HG03045 (cell line): ENCODE measurements around the gene PPP1R36.
A peak's percentile ranks its signal among the peaks of the same experiment; 100 is the strongest.
"Not testable (repeated sequence)": the region's sequence is repeated elsewhere in the genome, so short reads cannot be mapped to it uniquely, and the experiment has no call there.

Experiments
- ATAC-seq: cut with Tn5 transposase; IDR thresholded peaks from one replicate; pipeline ENCODE4 v1.9.1; 2021; ENCODE audit warnings: mild to moderate bottlenecking, moderate library complexity; ENCODE audit not compliant: unreplicated experiment

The PPP1R36 gene

DNA sequence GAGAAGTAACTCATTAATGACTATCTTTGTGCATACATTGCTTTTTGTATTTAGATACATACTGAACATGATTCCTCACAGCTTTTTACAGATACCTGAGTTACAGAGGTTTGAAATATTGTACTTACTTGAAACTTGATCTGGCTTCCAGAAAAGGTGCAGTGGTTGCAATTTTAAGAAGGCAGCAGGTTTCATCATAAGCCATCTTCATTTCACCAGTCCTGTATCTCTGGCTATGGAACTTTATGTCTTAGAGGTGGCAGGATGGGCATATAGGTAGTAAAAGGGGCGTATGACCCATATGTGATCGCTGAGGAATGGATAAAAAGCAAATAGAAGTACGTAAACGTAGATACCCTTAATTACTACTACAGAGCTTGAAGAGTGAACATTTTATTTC, 31.5 kb upstream of the PPP1R36 start:
- no peak for ATAC-seq

DNA sequence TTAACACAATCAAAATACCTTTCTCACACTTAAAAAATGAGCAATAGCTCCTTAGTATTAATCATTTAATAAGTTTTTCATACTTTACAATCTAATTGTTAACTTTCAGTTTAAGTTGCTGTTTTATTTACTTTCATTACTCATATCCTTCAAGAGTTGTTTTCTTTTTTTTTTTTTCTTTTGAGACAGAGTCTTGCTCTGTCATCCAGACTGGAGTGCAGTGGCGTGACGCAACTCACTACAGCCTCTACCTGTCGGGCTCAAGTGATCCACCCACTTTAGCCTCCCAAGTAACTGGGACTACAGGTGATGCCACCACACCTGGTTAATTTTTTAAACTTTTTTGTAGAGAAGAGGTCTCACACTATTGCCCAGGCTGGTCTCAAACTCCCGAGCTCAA, 29.1 kb upstream of the PPP1R36 start:
- ATAC-seq, result no peak

DNA sequence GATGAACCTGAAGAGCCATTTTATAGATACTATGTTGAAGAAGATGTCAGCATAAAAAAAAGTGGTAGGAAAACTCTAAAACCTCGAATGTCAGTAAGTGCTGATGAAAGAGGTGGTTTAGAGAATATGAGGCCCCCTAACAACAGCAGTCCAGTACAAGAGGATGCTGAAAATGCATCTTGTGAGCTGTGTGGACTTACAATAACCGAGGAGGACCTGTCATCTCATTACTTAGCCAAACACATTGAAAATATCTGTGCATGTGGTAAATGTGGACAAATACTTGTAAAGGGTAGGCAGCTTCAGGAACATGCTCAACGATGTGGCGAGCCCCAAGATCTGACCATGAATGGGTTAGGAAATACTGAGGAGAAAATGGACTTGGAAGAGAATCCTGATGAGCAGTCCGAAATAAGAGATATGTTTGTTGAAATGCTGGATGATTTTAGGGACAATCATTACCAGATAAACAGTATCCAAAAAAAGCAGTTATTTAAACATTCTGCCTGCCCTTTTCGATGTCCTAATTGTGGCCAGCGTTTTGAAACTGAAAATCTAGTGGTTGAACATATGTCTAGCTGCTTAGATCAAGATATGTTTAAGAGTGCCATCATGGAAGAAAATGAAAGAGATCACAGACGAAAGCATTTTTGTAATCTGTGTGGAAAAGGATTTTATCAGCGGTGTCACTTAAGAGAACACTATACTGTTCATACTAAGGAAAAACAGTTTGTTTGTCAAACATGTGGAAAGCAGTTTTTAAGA, 27.0 kb upstream of the PPP1R36 start:
- ATAC-seq, result no peak

- ATAC-seq, result no peak
Measured at GRCh38 chr14:64525354-64525753, 24.4 kb upstream of the PPP1R36 start.

- no peak for ATAC-seq
Measured at GRCh38 chr14:64531567-64531966, 18.2 kb upstream of the PPP1R36 start.

DNA sequence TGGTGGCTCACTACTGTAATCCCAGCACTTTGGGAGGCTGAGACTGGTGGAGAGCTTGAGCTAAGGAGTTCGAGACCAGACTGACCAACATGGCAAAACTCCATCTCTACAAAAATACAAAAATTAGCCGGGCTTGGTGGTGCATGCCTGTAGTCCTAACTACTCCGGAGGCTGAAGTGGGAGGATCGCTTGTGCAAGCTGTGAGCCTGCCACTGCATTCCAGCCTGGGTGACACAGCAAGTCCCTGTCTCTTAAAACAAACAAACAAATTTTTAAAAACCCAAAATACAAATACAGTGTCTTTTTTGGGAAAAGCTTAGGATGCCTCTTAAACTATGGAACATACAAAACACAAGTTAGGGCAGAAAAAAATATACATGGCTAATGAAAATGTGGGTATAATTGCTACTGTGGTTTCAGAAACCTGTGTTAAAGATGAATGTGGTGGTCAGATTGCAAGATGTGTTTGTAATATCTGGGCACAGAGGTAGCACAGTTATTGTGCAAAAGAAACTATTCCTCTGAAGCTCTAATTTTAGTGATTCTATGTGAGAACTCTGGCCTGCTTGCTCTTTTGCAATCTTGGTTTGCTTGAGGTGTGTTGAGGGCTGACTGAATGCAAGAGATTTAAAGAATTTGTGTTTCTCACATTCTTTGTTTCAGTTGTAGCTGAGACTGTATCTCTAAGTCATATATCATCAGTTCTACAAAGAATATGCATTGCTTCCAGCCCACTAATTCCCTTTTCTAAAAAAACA, 13.1 kb upstream of the PPP1R36 start:
- no peak for ATAC-seq

GRCh38 chr14:64540208-64541202, 9.3 kb upstream of the PPP1R36 start, which contains the start of gene HSPA2:
Gene HSPA2, plus strand, starts transcription at chr14:64540741. Its CDS starts 109 bp downstream, at chr14:64540850.
- peak; percentile 94 for ATAC-seq

GRCh38 chr14:64541261-64541971, 8.3 kb upstream of the PPP1R36 start:
- no peak for ATAC-seq

DNA sequence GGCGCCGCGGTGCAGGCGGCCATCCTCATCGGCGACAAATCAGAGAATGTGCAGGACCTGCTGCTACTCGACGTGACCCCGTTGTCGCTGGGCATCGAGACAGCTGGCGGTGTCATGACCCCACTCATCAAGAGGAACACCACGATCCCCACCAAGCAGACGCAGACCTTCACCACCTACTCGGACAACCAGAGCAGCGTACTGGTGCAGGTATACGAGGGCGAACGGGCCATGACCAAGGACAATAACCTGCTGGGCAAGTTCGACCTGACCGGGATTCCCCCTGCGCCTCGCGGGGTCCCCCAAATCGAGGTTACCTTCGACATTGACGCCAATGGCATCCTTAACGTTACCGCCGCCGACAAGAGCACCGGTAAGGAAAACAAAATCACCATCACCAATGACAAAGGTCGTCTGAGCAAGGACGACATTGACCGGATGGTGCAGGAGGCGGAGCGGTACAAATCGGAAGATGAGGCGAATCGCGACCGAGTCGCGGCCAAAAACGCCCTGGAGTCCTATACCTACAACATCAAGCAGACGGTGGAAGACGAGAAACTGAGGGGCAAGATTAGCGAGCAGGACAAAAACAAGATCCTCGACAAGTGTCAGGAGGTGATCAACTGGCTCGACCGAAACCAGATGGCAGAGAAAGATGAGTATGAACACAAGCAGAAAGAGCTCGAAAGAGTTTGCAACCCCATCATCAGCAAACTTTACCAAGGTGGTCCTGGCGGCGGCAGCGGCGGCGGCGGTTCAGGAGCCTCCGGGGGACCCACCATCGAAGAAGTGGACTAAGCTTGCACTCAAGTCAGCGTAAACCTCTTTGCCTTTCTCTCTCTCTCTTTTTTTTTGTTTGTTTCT, 7.6 kb upstream of the PPP1R36 start:
- ATAC-seq, result no peak

DNA sequence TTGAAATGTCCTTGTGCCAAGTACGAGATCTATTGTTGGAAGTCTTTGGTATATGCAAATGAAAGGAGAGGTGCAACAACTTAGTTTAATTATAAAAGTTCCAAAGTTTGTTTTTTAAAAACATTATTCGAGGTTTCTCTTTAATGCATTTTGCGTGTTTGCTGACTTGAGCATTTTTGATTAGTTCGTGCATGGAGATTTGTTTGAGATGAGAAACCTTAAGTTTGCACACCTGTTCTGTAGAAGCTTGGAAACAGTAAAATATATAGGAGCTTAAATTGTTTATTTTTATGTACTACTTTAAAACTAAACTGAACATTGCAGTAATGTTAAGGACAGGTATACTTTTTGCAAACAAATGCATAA, 6.9 kb upstream of the PPP1R36 start:
- no peak for ATAC-seq

- ATAC-seq, result no peak
Measured at GRCh38 chr14:64544607-64545312, 5.0 kb upstream of the PPP1R36 start.

- ATAC-seq, result no peak
Measured at GRCh38 chr14:64549016-64549415, 745 bp upstream of the PPP1R36 start.

GRCh38 chr14:64550621-64551333, 1.0 kb downstream of the PPP1R36 start:
- no peak for ATAC-seq

DNA sequence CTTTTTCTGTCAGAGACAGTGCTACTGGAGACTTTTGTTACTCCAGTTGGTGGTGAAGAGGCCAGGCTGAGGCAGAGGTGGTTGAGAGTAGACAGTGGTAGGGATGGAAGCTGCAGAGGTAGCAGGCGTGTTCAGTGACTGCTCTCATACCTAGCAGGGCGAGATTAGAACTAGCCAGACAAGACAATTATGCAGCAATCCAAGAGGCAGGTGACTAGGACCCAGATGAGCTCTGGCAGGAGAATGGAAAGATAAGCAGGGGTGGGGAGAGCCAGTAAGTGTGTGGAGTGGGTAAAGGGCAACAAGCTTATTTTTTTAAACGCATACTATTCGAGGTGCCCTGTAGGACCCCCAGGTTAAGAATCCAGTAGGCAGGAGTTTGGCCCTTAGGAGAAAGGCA, 4.8 kb downstream of the PPP1R36 start:
- ATAC-seq, result no peak

DNA sequence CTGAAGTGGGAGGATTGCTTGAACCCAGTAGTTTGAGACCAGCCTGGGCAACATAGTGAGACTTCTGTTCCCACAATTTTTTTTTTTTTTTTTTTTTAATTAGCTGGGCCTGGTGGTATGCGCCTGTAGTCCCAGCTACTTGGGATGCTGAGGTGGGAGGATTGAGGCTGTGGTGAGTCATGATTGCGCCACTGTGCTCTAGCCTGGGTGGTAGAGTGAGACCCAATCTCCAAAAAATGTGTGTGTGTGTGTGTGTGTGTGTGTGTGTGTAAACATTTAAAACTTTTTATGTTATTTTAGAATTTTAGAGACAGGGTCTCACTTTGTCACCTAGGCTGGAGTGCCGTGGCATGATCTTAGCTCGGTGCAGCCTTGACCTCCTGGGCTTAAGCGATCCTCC, 6.8 kb downstream of the PPP1R36 start:
- no peak for ATAC-seq

- ATAC-seq, result not testable (repeated sequence)
Measured at GRCh38 chr14:64558216-64558615, 8.5 kb downstream of the PPP1R36 start.

DNA sequence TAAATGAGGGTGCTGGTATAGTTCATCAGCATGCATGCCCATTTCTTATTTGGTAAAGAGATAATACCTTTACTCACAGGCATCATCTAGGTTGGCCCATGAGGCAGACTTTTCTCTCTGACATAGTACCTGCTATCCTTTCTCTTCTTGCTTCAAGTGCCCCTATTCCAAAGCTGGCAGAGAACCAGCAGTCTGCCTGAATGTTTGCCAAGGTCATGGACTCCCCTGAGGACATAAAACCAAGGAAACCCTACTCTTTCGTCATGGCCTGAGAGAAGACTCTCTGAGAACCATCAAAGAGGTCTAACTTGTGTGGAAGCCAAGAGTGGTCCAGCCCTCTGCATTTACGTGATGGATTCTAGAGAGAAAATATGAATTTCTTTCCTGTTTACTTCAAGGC, 11.9 kb downstream of the PPP1R36 start:
- no peak for ATAC-seq

DNA sequence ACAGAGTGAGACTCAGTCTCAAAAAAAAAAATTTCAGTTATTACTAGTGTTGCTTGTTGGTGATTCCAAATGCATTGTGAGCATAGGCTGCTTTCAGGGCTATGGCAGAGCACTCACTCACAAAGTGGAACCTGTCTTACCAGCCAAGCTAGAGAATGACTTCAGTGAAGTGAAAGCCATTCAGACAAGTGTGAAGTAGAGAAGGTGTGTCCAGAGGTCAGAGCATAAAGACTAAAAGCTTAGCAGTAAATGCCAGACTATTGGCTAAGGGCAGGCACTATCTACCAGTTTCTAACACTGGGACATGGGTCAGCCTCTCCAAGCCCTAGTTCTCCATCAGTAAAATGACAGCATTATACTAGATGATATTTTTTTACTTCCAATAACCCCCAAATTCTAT, 12.7 kb downstream of the PPP1R36 start:
- no peak for ATAC-seq
